HG03139 (cell line): ENCODE data around the gene FABP7.

Experiments
- ATAC-seq: cut with Tn5 transposase; IDR thresholded peaks from one replicate; pipeline ENCODE4 v1.9.1; 2021; ENCODE audit not compliant: unreplicated experiment

Gene FABP7

DNA sequence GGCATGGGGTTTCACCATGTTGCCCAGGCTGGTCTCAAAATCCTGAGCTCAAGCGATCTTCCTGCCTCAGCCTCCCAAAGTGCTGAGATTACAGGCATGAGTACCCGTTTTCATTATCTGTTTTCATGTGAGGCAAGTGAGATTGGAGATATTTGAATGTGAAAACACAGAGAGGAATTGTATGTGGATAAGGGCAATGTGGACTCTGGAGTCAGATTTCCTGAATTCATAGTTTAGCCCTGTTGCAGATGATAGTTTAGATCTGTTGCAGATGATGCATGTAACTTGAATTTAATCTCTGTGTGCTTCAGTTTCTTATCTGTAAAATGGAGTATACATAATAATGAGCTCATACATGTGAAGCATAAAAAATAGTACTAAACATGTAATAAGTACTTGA is 13.2 kb downstream of the FABP7 start:
- no peak for ATAC-seq

DNA sequence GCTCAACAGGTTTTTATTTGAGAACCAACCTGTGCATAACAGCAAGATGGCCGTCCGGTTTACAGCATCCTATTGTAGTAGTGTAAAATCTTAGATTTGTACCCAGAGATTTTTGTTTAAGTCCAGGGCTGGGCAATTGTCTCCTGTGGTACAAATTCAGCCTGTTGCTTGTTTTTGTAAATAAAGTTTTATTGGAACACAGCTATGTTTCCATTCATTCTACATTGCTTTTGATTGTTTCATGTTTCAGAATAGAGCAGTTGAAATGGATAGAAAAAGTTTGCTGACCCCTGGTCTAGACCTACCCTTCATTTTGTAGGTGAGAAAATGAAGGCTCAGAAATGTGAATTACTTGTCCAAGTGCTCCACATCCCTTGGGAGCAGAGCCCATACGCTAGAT is 18.0 kb downstream of the FABP7 start:
- ATAC-seq: no peak

DNA sequence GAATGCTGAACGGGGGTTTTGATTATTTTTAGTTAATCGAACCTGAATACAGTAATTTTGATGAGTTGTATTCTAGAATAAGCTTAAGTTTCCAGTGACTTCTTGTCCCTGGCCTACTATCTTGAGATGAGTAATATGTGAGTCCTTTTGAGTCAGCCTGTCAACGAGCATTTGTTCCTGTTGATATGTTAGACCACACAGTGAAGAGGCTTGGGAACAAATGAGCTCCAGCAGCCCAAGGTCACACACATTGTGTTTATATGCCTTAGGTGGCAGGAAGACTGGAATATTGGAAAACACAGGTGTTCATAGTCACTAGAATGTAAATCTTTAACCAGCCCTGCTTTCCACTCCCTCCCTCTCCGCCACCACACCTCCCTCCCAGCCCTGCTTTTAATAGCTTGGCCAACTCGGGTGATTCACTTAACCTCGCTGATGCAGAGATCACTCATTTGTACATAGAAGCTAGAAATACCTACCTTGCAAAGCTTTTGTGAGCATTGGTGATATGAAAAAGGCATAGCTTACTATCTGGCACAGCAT is 18.7 kb downstream of the FABP7 start:
- peak; percentile 68 for ATAC-seq

DNA sequence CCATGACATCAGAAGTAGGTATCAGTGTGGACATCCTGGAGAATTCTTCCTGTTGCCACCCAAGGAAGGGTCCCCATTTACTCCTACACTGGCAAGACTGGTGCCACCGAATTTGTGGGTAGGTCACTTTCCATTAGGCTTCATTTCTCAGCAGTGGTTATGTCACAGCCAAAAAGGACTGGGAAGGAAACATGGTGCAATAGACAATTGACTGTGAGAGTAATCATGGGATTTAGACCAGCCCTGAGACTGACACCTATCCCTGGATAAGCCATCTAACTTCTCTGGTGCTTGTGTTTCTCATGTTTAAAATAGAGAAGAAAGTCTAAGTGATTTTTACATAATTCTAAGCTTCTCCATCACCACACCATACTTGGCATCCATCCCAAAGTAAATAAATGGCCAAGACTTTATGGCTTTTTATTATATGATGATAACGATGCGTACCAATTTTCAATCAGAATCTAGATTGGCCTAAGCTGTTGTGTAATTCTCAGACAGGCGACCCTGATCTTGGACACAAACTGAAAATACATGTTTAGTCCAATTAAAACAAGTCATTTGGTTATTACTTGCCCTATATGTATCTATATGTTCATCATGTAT is 19.7 kb downstream of the FABP7 start:
- ATAC-seq: no peak

DNA sequence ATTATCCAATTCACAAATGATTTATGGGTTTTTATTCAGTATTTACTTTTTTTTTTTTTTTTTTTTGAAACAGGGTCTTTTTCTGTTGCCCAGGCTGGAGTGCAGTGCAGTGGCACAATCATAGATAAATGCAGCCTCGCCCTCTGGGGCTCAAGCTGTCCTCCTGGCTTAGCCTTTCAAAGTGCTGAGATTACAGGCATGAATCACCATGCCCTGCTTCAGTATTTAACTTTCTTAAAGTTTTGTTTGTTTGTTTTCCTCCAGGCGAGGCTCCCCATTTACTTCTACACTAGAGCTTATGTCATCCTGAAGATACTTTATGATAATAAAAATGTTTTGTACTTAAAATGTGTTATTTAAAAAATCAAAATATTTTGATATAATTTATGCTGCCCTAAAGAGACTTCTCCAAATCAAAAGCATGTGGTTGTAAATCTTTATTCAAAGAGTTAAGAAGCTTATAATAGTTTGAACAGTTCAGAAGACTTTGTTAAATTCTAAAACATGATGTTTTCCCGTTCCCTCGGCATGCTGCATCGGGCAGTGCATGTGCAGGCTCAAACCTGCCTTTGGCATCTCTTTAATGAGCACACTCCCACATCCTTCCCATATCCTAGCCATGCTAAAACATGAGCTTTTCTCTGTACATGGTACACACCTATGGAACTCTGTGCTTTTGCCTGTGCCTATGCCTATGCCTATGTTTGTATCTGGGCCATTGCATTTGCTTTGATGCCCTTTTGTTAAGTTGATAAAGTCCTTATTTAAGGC is 20.6 kb downstream of the FABP7 start:
- ATAC-seq: no peak

DNA sequence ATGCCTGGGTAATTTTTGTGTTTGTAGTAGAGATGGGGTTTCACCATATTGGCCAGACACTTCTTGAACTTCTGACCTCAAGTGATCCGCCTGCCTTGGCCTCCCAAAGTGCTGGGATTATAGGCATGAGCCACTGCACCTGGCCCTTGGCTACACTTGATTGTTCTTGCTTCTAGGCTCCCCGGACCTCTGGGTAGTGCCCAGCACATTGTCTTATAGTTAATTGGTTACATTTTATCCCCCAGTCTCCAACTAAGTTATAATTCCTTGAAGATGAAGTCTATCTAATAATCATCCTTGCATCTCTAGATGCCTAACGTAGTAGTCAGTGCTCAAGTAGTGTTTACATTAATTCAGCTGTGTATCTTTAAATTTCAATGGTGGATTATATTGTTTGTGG is 21.4 kb downstream of the FABP7 start:
- ATAC-seq: no peak

DNA sequence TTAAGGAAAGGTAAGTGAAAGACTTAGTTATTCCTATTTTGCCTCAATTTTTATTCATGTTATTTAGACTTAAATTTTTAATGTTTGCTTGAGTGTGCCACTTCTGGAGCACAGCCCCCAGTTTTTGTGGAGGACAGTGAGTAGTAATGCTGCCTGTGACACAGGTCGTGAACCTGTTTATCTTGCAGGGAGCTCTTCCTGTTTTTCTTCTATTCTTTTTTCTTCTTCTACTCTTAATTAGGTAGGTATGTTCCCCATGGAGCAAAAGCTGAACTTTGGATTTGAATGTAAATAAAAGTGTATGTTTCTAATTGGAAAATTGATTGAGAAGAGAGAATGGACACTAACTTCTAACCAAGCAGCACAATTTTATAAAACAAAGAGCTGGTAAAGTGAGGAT is 21.9 kb downstream of the FABP7 start:
- no peak for ATAC-seq

DNA sequence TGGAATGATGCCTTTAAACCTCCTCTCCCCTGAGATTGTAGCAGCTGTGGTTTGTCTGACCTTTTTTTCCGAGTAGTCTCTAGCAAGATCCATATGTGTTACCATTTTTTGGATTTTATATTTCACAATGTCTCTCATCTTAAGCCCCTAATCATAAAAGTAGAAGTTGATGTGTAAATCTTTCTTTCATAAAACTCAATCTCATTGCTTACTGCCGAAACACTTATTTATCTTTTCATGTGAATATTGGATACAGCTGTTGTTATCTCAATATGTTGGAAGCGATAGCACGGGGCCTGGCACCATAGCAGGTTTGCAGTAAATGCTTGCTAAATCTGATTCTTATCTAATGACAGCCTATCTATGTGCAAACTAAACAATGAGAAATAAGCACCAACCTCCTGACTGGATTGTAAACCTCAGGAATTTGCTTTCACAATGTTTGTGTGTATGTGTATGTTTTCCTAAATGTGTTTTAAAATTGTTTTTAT is 23.7 kb downstream of the FABP7 start:
- no peak for ATAC-seq

DNA sequence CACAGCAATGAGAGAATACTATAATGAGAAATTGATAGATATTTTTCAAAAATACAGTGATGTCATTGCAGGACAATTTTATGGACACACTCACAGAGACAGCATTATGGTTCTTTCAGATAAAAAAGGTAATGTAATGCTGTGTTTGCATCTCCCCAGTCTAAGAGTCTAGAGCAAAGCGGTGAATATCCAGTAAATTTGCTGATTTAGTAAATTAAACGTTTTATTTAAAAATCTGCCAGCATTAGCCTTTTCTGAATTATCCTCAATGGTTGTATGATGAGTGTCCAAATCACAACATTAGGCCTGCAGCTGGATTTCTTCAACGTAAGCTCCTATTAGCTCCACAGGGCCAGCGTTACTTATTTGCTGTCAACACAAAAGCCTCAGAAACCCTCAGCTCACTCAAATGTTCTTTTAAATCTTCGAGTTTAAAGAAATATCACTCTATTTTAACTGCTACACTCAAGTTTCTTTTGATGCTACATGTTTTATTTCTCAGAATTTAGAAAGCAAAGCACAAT is 25.5 kb downstream of the FABP7 start:
- no peak for ATAC-seq

DNA sequence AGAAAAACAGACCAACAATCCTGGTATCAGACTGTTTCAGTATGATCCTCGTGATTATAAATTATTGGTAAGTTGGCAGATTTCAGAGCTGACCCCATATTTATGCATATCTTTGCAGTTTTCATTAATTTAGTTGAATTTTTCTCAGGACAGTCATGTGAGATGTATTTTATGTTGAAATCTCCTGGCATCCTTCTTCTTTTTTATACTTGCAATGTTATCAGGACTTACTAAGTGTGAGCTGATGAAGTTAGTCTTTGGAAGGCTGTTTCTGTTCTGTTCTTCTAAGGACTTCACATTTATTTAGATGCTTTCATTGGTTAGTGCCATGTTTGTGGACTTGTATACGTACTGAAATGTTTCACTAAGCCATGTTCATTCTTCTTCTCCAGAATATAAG is 26.8 kb downstream of the FABP7 start:
- no peak for ATAC-seq

DNA sequence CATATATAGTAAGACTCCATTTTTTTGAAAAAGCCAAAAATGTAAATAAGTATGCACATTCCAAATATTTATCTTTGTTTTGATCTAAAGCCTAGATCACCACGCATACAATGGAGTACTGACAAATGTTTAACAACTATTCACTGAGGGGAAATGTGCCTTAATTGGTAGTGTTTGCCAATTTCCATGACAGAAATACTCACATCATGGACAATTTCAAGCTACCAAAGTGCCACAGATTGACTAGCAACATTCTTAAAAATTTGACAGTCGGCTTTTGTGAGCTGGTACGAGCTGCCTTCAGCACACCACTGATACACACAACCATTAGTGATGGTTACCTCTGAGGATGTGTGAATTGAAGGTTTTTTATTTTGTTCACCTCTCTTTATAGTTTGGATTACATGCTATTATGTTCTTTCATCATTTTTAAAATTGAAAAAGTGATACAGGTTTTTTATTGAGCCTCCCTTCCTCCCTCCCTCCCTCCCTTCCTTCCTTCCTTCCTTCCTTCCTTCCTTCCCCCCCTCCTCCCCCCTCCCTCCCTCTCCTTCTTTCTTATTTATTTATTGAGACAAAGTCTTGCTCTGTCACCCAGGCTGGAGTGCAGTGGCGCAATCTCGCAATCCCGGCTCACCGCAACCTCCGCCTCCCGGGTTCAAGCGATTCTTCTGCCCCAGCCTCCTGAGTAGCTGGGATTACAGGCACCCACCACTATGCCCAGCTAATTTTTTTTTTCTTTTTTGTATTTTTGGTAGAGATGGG is 28.8 kb downstream of the FABP7 start:
- no peak for ATAC-seq

DNA sequence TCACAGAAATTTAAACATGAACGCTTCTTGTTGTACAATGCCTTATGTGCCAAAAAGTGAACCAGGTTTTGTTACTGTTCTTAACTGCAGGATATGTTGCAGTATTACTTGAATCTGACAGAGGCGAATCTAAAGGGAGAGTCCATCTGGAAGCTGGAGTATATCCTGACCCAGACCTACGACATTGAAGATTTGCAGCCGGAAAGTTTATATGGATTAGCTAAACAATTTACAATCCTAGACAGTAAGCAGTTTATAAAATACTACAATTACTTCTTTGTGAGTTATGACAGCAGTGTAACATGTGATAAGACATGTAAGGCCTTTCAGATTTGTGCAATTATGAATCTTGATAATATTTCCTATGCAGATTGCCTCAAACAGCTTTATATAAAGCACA is 29.5 kb downstream of the FABP7 start:
- no peak for ATAC-seq

DNA sequence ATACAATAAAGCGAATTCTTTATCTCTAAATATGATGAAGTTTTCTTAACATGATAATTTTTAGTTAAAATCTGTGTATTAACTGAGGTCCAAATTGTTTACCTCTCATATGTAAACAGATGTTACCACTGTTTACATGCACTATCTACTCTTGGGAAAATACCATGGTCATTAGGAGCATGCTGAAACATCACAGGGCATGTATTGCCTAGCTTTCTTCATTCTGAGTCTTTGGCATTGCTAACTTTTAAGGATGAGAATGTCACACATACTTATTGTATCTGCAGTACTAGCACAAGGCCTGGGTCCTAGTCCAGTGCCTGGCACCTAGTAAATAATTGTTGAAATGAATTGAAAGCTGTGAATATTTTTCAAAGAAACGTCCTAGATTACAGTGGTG is 30.2 kb downstream of the FABP7 start:
- no peak for ATAC-seq

DNA sequence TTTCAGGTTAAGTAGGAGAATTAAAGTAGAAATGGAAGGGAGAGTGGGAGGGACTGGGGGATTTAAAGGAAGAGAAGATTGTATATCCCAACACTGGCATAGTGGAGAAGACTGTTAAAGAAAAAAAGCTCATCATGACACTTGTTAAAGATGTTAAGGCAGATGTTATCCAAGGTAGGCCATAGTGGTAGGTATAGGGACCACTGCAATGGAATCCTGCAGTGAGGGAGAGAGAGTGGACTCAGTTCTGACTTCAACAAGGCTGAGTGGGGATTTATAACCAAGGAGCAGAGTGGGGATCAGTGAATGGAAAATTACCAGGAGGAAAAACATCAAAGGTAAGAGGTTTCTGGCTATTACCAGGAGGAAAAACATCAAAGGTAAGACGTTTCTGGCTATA is 30.7 kb downstream of the FABP7 start:
- ATAC-seq: no peak

DNA sequence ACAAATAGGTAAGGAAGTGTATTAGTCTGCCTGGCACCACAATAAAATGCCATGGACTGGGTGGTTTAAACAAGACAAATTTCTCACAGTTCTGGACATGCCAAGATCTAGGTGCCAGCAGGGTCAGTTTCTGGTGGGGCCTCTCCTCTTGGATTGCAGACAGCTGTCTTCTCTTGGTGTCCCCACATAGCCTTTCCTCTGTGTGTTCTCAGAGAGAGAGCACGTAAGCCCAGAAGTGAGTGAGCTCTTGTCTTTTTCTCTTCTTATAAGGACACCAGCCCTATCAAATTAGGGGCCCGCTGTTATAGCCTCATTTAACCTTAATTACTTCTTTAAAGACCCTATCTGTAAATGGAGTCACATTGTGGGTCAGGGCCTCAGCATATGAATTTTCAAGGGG is 37.8 kb downstream of the FABP7 start:
- no peak for ATAC-seq

DNA sequence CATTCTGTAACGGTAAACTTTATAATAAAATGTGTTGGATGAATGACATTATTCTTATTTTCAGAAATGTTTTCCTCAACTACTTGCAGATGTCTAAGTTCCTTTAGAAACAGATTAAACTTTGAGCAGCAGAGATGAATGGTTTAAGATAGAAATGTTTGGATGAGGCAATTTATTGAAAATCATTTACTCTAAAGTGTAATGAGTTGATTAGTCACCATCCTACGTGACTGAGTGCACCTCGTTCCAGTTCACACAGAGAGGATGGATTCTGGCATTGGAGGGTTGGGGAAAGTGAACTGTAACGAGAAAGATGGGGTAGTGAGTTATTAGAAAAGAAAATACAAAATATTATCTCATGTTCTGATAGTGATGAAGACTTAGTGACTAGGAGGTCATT is 38.2 kb downstream of the FABP7 start:
- no peak for ATAC-seq

DNA sequence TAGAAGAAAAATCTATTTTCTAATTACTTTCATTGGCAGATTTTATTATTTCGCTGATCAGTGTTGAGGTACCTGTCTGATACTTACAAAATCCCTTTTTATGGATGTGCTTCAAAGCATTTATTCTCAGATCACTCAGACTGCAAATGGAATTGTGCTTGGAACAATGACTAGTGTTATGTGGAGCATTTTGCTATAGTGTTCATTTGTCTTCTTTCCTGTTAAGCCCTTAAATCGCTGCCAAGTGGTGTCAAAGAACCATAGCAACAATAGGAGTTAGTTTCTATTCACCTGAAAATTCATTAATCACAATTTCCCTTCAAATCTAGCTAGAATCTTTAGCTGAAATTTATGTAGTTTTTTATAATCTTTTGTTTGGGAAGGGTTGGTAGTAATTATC is 39.4 kb downstream of the FABP7 start:
- ATAC-seq: no peak

DNA sequence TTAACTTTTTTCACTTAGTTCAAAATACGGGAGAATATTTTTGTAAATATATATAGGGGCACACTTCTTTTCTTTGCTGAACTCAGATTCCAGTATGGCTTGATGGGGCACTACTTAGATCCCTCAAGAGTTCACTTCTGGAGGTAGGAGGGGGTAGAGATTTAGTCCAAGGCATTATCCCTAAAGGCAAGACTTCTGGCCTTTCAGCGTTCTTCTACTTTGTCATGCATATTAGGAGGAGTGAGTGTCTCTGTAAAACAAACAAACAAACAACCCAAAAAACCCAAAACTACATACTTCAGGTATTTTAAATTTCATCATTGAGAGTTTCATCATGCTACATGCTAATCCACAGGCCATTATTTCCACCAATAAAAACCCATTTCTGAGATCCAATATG is 41.6 kb downstream of the FABP7 start:
- ATAC-seq: no peak

DNA sequence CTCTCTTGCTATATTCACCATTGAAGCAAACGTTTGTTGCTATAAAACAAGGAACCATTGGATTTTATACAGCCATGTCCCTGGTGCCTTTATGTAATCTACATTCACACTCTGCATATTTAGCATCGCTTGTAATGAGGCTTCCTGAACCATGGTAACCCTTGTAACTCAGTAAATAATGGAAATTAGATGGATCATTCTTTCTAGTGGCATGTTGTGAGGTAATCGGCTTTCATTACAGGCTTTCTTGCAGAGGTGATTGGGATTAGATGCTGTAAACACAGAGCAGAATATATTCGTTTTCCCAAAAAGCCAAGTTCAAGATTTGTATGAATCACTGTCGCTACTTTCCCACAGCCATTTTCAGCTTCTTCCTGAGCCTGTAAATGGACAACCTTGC is 45.6 kb downstream of the FABP7 start:
- ATAC-seq: no peak

DNA sequence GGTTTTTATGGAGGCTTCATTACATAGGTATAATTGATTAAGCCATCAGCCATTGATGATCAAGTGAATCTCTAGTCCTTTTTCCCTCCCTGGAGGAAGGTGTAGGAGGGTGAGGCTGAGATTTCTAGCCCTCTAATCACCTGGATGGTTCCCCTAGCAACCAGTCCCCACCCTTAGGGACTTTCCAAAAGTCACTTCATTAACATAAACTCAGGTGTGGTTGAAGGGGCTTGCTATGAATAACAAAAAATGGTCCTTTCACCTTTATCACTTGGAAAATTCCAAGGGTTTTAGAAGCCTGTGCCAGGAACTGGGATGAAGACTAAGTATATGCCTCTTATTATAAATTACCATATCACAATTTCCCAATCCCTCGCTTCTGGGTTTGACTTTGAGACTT is 49.9 kb downstream of the FABP7 start:
- ATAC-seq: no peak

DNA sequence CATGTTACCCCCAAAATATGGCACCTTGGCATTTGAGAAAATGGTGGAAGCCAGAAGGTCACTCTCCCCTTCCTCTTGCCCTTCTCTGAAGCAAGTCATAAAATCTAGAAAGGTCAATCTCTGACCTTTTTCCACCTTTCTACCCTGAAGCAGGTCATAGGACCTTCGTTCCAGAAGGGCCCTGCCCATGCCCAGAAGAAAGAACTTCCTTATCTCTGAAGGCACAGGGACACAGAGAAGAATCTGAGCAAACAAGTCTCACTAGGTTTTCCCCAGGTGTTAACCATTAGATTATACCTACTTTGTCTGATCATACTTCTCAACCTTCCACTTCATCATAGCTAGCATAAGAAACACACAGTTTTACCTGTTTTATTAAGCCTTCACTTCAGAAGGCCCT is 52.0 kb downstream of the FABP7 start:
- ATAC-seq: no peak

DNA sequence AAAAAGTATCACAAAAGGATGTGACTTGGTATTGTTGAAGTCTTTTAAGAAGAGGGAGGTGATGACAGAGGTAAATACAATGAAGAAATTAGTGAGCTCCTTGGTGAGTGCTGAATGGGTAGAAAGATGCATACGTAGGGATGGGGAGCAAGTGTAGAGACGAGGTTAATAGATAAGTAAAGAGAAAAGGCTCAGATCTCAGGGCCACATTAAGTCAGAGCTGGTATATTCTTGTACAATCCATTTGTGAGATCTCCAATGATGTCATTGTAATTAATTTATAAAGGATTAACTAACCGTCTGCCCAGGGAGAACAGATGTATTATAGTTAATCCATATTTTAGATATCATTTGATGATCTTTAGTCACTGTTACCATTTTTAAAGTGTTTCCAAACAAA is 52.9 kb downstream of the FABP7 start:
- ATAC-seq: no peak
